Lung (tissue), 12 donors: ENCODE data around the gene VEGFB. TPM values are rescaled to one million over a fixed set of nuclear protein-coding genes. Genes with fewer than 3 reads are reported as not detected.

Source experiments
- ATAC-seq: fragments of 200-7000 bp; cut with Tn5 transposase; one replicate; pipeline ENCODE4 v1.9.1; 2020; ENCODE audit warnings: moderate number of reproducible peaks; ENCODE audit not compliant: insufficient read depth, low FRiP score
- DNase-seq, 3 donors: peaks; one replicate each; pipeline ENCODE4 v3.0.0-alpha.2; 2013 to 2017
- H3K27ac ChIP-seq, 2 donors: one replicate each; pipeline ENCODE4 v1.5.1; 2013; ENCODE audit warnings: mild to moderate bottlenecking in 2 of 2, moderate library complexity in 2 of 2, control low read depth in 1 of 2, inconsistent platforms in 1 of 2, low read depth in 1 of 2, low read length in 1 of 2
- H3K27me3 ChIP-seq, 3 donors: one replicate each; pipeline ENCODE4 v1.5.1; 2013; ENCODE audit warnings: low read length in 2 of 3; ENCODE audit not compliant: control insufficient read depth in 3 of 3, insufficient read depth in 3 of 3
- H3K36me3 ChIP-seq, 4 donors: one replicate each; pipeline ENCODE4 v1.5.1; 2013; ENCODE audit warnings: low read length in 4 of 4, mild to moderate bottlenecking in 1 of 4, moderate library complexity in 1 of 4; ENCODE audit not compliant: control insufficient read depth in 4 of 4, insufficient read depth in 4 of 4
- H3K4me1 ChIP-seq, 5 donors: one replicate each; pipeline ENCODE4 v1.5.1; 2013; ENCODE audit warnings: low read length in 5 of 5, mild to moderate bottlenecking in 2 of 5, moderate library complexity in 1 of 5; ENCODE audit not compliant: control insufficient read depth in 5 of 5, insufficient read depth in 5 of 5
- H3K4me3 ChIP-seq: one replicate; pipeline ENCODE4 v1.5.1; 2013; ENCODE audit warnings: mild to moderate bottlenecking, control low read depth, moderate library complexity
- H3K9ac ChIP-seq, 2 donors: one replicate each; pipeline ENCODE4 v1.5.1; 2013; ENCODE audit warnings: low read length in 2 of 2, control low read depth in 1 of 2; ENCODE audit not compliant: insufficient read depth in 1 of 2
- H3K9me3 ChIP-seq, 4 donors: one replicate each; pipeline ENCODE4 v1.5.1; 2013; ENCODE audit warnings: low read length in 3 of 4, mild to moderate bottlenecking in 1 of 4, moderate library complexity in 1 of 4; ENCODE audit not compliant: control insufficient read depth in 4 of 4, insufficient read depth in 3 of 4
- CTCF ChIP-seq: IDR thresholded peaks from 2 replicates; pipeline ENCODE4 v1.5.1; 2012; ENCODE audit warnings: mild to moderate bottlenecking; ENCODE audit errors: control extremely low read depth, extremely low read depth
- WGBS, 2 donors: extraction: QIAGEN DNeasy Blood & Tissue Kit; methylation state at CpG; one replicate each; pipeline ENCODE4 v1.1.7; 2013; 5-methylcytosine and 5-hydroxymethylcytosine counted together
- polyA plus RNA-seq, 2 donors: library from polyadenylated mRNA; stranded (reverse); fragments of 200-250 nt; gene quantifications; one replicate each; pipeline ENCODE4 v1.2.1, GENCODE V29; 2013
- total RNA-seq, 2 donors: library from RNA; depleted of rRNA in 1 of 2; stranded (reverse); fragments of >200 nt in 1 of 2; gene quantifications; one replicate each; pipeline ENCODE4 v1.2.1, GENCODE V29; 2014 to 2021
- donor health status: control.
- donor health status: control.
- donor health status: Bipolar disorder and iron deficiency.
- donor health status: healthy.
- donor health status: DM: yes; HTN: yes; CAD: no.

The VEGFB gene
- total and polyA plus RNA-seq, 4 donors, result 37.8 to 124 (median 79.4) TPM

GRCh38 chr11:64249563-64250414, 15.4 kb downstream of the VEGFB start:
- WGBS, 2 donors, result 84 to 87% methylated on average over 8 of the region's 8 CpGs
- H3K9me3 ChIP-seq, result no peaks in the 10 kb centered on the region
- no peaks in the 10 kb centered on the region for H3K27me3 ChIP-seq
- H3K4me1 ChIP-seq, result peaks cover 0 to 34% (median 14%) of the 10 kb centered on the region in 5 donors
- no peak overlapping the region for H3K9ac ChIP-seq
- ATAC-seq (no peak), DNase-seq (no peak)
- H3K4me3 ChIP-seq, result no peak overlapping the region
- no peak overlapping the region for H3K27ac ChIP-seq
- TF ChIP-seq CTCF, result no peak
- H3K36me3 ChIP-seq, result peaks cover 0 to 5% (median under 1%) of the 10 kb centered on the region in 4 donors

GRCh38 chr11:64250415-64251015, 16.1 kb downstream of the VEGFB start:
- Histone ChIP-seq H3K9ac (no peak overlapping the region), H3K27ac (no peak overlapping the region), H3K4me1 (peaks cover 0 to 28% (median 12%) of the 10 kb centered on the region in 5 donors), H3K9me3 (no peaks in the 10 kb centered on the region), H3K36me3 (peaks cover 0 to 11% (median 2%) of the 10 kb centered on the region in 4 donors), H3K27me3 (no peaks in the 10 kb centered on the region), H3K4me3 (no peak overlapping the region)
- TF ChIP-seq CTCF, result no peak
- no peak for ATAC-seq
- peak in 1 of 3 donors; percentile 26 for DNase-seq
- WGBS, 2 donors, result 23 to 27% methylated on average over 13 of the region's 13 CpGs

- ATAC-seq (peak; percentile 73), DNase-seq (peak; percentile 44 to 70 (median 49))
- Histone ChIP-seq H3K4me1 (peaks cover 0 to 26% (median 9%) of the 10 kb centered on the region in 5 donors), H3K9me3 (no peaks in the 10 kb centered on the region), H3K27ac (peak within 1 kb of the TSS; percentile 24 to 63), H3K4me3 (peak within 1 kb of the TSS; percentile 62), H3K9ac (peak within 1 kb of the TSS in 1 of 2 donors; percentile 58), H3K36me3 (peaks cover 0 to 17% (median 2%) of the 10 kb centered on the region in 4 donors), H3K27me3 (no peaks in the 10 kb centered on the region)
- TF ChIP-seq CTCF, result peak; percentile 35
- 1% methylated on average over 63 to 75 of the region's 75 CpGs for WGBS, 2 donors
Measured at GRCh38 chr11:64251016-64251752, 16.8 kb downstream of the VEGFB start, which contains the start of gene PLCB3. Gene PLCB3, plus strand, starts transcription at chr11:64251530. Its CDS starts 120 bp downstream, at chr11:64251650.
